GM23338 (cell line): ENCODE data around the gene GPR135.

Experiments used
- CREB1 ChIP-seq: fragments of 250-450 bp; sonication (Bioruptor Pico); IDR thresholded peaks from 2 replicates; pipeline ENCODE4 v1.5.0; 2020; ENCODE audit warnings: low read depth, mild to moderate bottlenecking, moderate library complexity
- CTCF ChIP-seq, 2 experiments: fragments of 200-600 bp in 1 of 2; sonication (generic) in 1 of 2; conservative IDR thresholded peaks; 2 replicates each; pipeline versions ENCODE4 v1.5.1 to v1.6.1; 2016 to 2017; ENCODE audit warnings: antibody characterized with exemption in 2 of 2, low read depth in 2 of 2, mild to moderate bottlenecking in 2 of 2, moderate library complexity in 1 of 2
- EZH2 ChIP-seq: fragments of 200-600 bp; sonication (generic); IDR thresholded peaks from one replicate; pipeline ENCODE4 v1.8.0; 2017; ENCODE audit warnings: antibody characterized with exemption, mild to moderate bottlenecking, low read depth; ENCODE audit not compliant: unreplicated experiment
- EZH2phosphoT487 ChIP-seq: fragments of 200-600 bp; sonication (generic); IDR thresholded peaks from one replicate; pipeline ENCODE4 v1.8.1; 2018; ENCODE audit warnings: antibody characterized with exemption; ENCODE audit not compliant: unreplicated experiment
- JUNB ChIP-seq: IDR thresholded peaks from one replicate; pipeline ENCODE4 v1.6.1; 2016; ENCODE audit warnings: antibody characterized with exemption; ENCODE audit not compliant: unreplicated experiment
- POLR2AphosphoS5 ChIP-seq: IDR thresholded peaks from 2 replicates; pipeline ENCODE4 v1.6.1; 2016; ENCODE audit warnings: antibody characterized with exemption, low read depth
- STAT1 ChIP-seq: IDR thresholded peaks from one replicate; pipeline ENCODE4 v1.6.1; 2016; ENCODE audit warnings: antibody characterized with exemption; ENCODE audit not compliant: unreplicated experiment
- ZNF331 ChIP-seq: fragments of 250-450 bp; sonication (Bioruptor Pico); IDR thresholded peaks from 2 replicates; pipeline ENCODE4 v1.5.0; 2020; ENCODE audit warnings: low read depth, mild to moderate bottlenecking, moderate library complexity

GRCh38 chr14:59510001-59510400 is 44.8 kb upstream of the GPR135 start:
- TF ChIP-seq EZH2 (no peak), CTCF (conservative IDR thresholded peaks at IDR 0.05; ENCODE audit: low read depth in 2 of 2) (no peak), POLR2AphosphoS5 (no peak), CREB1 (CRISPR knock-in tag) (no peak), EZH2phosphoT487 (no peak), ZNF331 (CRISPR knock-in tag) (no peak), JUNB (no peak), STAT1 (no peak)
